ENCODE results near the gene AP2B1.

The AP2B1 gene

GRCh38 chr17:35705230-35705629 lies 118.1 kb downstream of the AP2B1 start:
- no peaks in the 10 kb centered on the region for H3K27me3 ChIP-seq (ENCODE audit: control insufficient read depth, insufficient read depth, low read length)
- no peaks in the 10 kb centered on the region for H3K4me1 ChIP-seq (ENCODE audit: control insufficient read depth, low read depth, low read length)
- H3K27ac ChIP-seq (ENCODE audit: low read length) = no peak overlapping the region
- no peak overlapping the region for H3K9ac ChIP-seq (ENCODE audit: low read length)
- H3K9me3 ChIP-seq (ENCODE audit: control insufficient read depth, low read depth, low read length) = no peaks in the 10 kb centered on the region
- H3K4me3 ChIP-seq (ENCODE audit: low read length) = no peak overlapping the region
- peaks cover 12% of the 10 kb centered on the region for H3K36me3 ChIP-seq (ENCODE audit: control insufficient read depth, low read depth, low read length)

- H3K27me3 ChIP-seq (ENCODE audit: control insufficient read depth, insufficient read depth, low read length) = no peaks in the 10 kb centered on the region
- no peaks in the 10 kb centered on the region for H3K4me1 ChIP-seq (ENCODE audit: control insufficient read depth, low read depth, low read length)
- H3K4me3 ChIP-seq (ENCODE audit: low read length) = no peak overlapping the region
- H3K36me3 ChIP-seq (ENCODE audit: control insufficient read depth, low read depth, low read length) = peaks cover 17% of the 10 kb centered on the region
- no peak overlapping the region for H3K9ac ChIP-seq (ENCODE audit: low read length)
- no peak overlapping the region for H3K27ac ChIP-seq (ENCODE audit: low read length)
- no peaks in the 10 kb centered on the region for H3K9me3 ChIP-seq (ENCODE audit: control insufficient read depth, low read depth, low read length)
Observed at GRCh38 chr17:35705705-35706104, 118.6 kb downstream of the AP2B1 start.

GRCh38 chr17:35708149-35708548 lies 121.0 kb downstream of the AP2B1 start:
- Histone ChIP-seq H3K27ac (ENCODE audit: low read length) (no peak overlapping the region), H3K9me3 (ENCODE audit: control insufficient read depth, low read depth, low read length) (no peaks in the 10 kb centered on the region), H3K36me3 (ENCODE audit: control insufficient read depth, low read depth, low read length) (peaks cover 28% of the 10 kb centered on the region), H3K27me3 (ENCODE audit: control insufficient read depth, insufficient read depth, low read length) (no peaks in the 10 kb centered on the region), H3K4me1 (ENCODE audit: control insufficient read depth, low read depth, low read length) (no peaks in the 10 kb centered on the region), H3K9ac (ENCODE audit: low read length) (no peak overlapping the region), H3K4me3 (ENCODE audit: low read length) (no peak overlapping the region)

GRCh38 chr17:35708951-35709350 lies 121.8 kb downstream of the AP2B1 start:
- Histone ChIP-seq H3K36me3 (ENCODE audit: control insufficient read depth, low read depth, low read length) (peaks cover 28% of the 10 kb centered on the region), H3K4me1 (ENCODE audit: control insufficient read depth, low read depth, low read length) (no peaks in the 10 kb centered on the region), H3K9me3 (ENCODE audit: control insufficient read depth, low read depth, low read length) (no peaks in the 10 kb centered on the region), H3K4me3 (ENCODE audit: low read length) (no peak overlapping the region), H3K27me3 (ENCODE audit: control insufficient read depth, insufficient read depth, low read length) (no peaks in the 10 kb centered on the region), H3K9ac (ENCODE audit: low read length) (no peak overlapping the region), H3K27ac (ENCODE audit: low read length) (no peak overlapping the region)

GRCh38 chr17:35709874-35710273 lies 122.8 kb downstream of the AP2B1 start:
- no peak overlapping the region for H3K4me3 ChIP-seq (ENCODE audit: low read length)
- H3K9me3 ChIP-seq (ENCODE audit: control insufficient read depth, low read depth, low read length) = no peaks in the 10 kb centered on the region
- no peak overlapping the region for H3K9ac ChIP-seq (ENCODE audit: low read length)
- H3K36me3 ChIP-seq (ENCODE audit: control insufficient read depth, low read depth, low read length) = peaks cover 31% of the 10 kb centered on the region
- no peaks in the 10 kb centered on the region for H3K27me3 ChIP-seq (ENCODE audit: control insufficient read depth, insufficient read depth, low read length)
- H3K4me1 ChIP-seq (ENCODE audit: control insufficient read depth, low read depth, low read length) = no peaks in the 10 kb centered on the region
- no peak overlapping the region for H3K27ac ChIP-seq (ENCODE audit: low read length)

GRCh38 chr17:35710950-35711349 lies 123.8 kb downstream of the AP2B1 start:
- H3K4me3 ChIP-seq (ENCODE audit: low read length) = no peak overlapping the region
- peaks cover 37% of the 10 kb centered on the region for H3K36me3 ChIP-seq (ENCODE audit: control insufficient read depth, low read depth, low read length)
- H3K9ac ChIP-seq (ENCODE audit: low read length) = no peak overlapping the region
- no peaks in the 10 kb centered on the region for H3K27me3 ChIP-seq (ENCODE audit: control insufficient read depth, insufficient read depth, low read length)
- H3K27ac ChIP-seq (ENCODE audit: low read length) = no peak overlapping the region
- no peaks in the 10 kb centered on the region for H3K4me1 ChIP-seq (ENCODE audit: control insufficient read depth, low read depth, low read length)
- H3K9me3 ChIP-seq (ENCODE audit: control insufficient read depth, low read depth, low read length) = no peaks in the 10 kb centered on the region

GRCh38 chr17:35713069-35713728 lies 126.1 kb downstream of the AP2B1 start:
- Histone ChIP-seq H3K9me3 (ENCODE audit: control insufficient read depth, low read depth, low read length) (no peaks in the 10 kb centered on the region), H3K36me3 (ENCODE audit: control insufficient read depth, low read depth, low read length) (peaks cover 58% of the 10 kb centered on the region), H3K27me3 (ENCODE audit: control insufficient read depth, insufficient read depth, low read length) (no peaks in the 10 kb centered on the region), H3K4me3 (ENCODE audit: low read length) (no peak overlapping the region), H3K27ac (ENCODE audit: low read length) (no peak overlapping the region), H3K4me1 (ENCODE audit: control insufficient read depth, low read depth, low read length) (no peaks in the 10 kb centered on the region), H3K9ac (ENCODE audit: low read length) (no peak overlapping the region)

- Histone ChIP-seq H3K4me1 (ENCODE audit: control insufficient read depth, low read depth, low read length) (no peaks in the 10 kb centered on the region), H3K9me3 (ENCODE audit: control insufficient read depth, low read depth, low read length) (no peaks in the 10 kb centered on the region), H3K4me3 (ENCODE audit: low read length) (no peak overlapping the region), H3K9ac (ENCODE audit: low read length) (no peak overlapping the region), H3K27me3 (ENCODE audit: control insufficient read depth, insufficient read depth, low read length) (no peaks in the 10 kb centered on the region), H3K36me3 (ENCODE audit: control insufficient read depth, low read depth, low read length) (peaks cover 54% of the 10 kb centered on the region), H3K27ac (ENCODE audit: low read length) (no peak overlapping the region)
Observed at GRCh38 chr17:35714988-35715387, 127.9 kb downstream of the AP2B1 start.

- Histone ChIP-seq H3K27ac (ENCODE audit: low read length) (no peak overlapping the region), H3K4me1 (ENCODE audit: control insufficient read depth, low read depth, low read length) (no peaks in the 10 kb centered on the region), H3K9ac (ENCODE audit: low read length) (no peak overlapping the region), H3K36me3 (ENCODE audit: control insufficient read depth, low read depth, low read length) (peaks cover 49% of the 10 kb centered on the region), H3K27me3 (ENCODE audit: control insufficient read depth, insufficient read depth, low read length) (no peaks in the 10 kb centered on the region), H3K9me3 (ENCODE audit: control insufficient read depth, low read depth, low read length) (no peaks in the 10 kb centered on the region), H3K4me3 (ENCODE audit: low read length) (no peak overlapping the region)
Observed at GRCh38 chr17:35715416-35715815, 128.3 kb downstream of the AP2B1 start.

GRCh38 chr17:35716173-35716572 lies 129.1 kb downstream of the AP2B1 start:
- Histone ChIP-seq H3K27me3 (ENCODE audit: control insufficient read depth, insufficient read depth, low read length) (no peaks in the 10 kb centered on the region), H3K9me3 (ENCODE audit: control insufficient read depth, low read depth, low read length) (no peaks in the 10 kb centered on the region), H3K36me3 (ENCODE audit: control insufficient read depth, low read depth, low read length) (peaks cover 42% of the 10 kb centered on the region), H3K27ac (ENCODE audit: low read length) (no peak overlapping the region), H3K9ac (ENCODE audit: low read length) (no peak overlapping the region), H3K4me1 (ENCODE audit: control insufficient read depth, low read depth, low read length) (no peaks in the 10 kb centered on the region), H3K4me3 (ENCODE audit: low read length) (no peak overlapping the region)

- Histone ChIP-seq H3K9me3 (ENCODE audit: control insufficient read depth, low read depth, low read length) (no peaks in the 10 kb centered on the region), H3K4me3 (ENCODE audit: low read length) (no peak overlapping the region), H3K27ac (ENCODE audit: low read length) (no peak overlapping the region), H3K27me3 (ENCODE audit: control insufficient read depth, insufficient read depth, low read length) (no peaks in the 10 kb centered on the region), H3K4me1 (ENCODE audit: control insufficient read depth, low read depth, low read length) (no peaks in the 10 kb centered on the region), H3K36me3 (ENCODE audit: control insufficient read depth, low read depth, low read length) (peaks cover 39% of the 10 kb centered on the region), H3K9ac (ENCODE audit: low read length) (no peak overlapping the region)
Observed at GRCh38 chr17:35716897-35717465, 129.9 kb downstream of the AP2B1 start.

- Histone ChIP-seq H3K4me1 (ENCODE audit: control insufficient read depth, low read depth, low read length) (no peaks in the 10 kb centered on the region), H3K9me3 (ENCODE audit: control insufficient read depth, low read depth, low read length) (no peaks in the 10 kb centered on the region), H3K4me3 (ENCODE audit: low read length) (no peak overlapping the region), H3K27ac (ENCODE audit: low read length) (no peak overlapping the region), H3K36me3 (ENCODE audit: control insufficient read depth, low read depth, low read length) (peaks cover 39% of the 10 kb centered on the region), H3K27me3 (ENCODE audit: control insufficient read depth, insufficient read depth, low read length) (no peaks in the 10 kb centered on the region), H3K9ac (ENCODE audit: low read length) (no peak overlapping the region)
Observed at GRCh38 chr17:35717475-35717874, 130.4 kb downstream of the AP2B1 start.
